ENCODE results near the gene DNAJC5G. TPM values are rescaled to one million over a fixed set of nuclear protein-coding genes. Genes with fewer than 3 reads are reported as not detected.

The DNAJC5G gene
- total RNA-seq, 4 donors from 2014 or later, result not detected

GRCh38 chr2:27247893-27248292 lies 27.3 kb upstream of the DNAJC5G start:
- peaks cover 14% of the 10 kb centered on the region for H3K36me3 ChIP-seq
- H3K27me3 ChIP-seq, result peaks cover 31% of the 10 kb centered on the region
- H3K27ac ChIP-seq, result no peak overlapping the region
- no peaks in the 10 kb centered on the region for H3K4me1 ChIP-seq
- TF ChIP-seq CTCF (IDR thresholded peaks at IDR 0.05), result no peak
- TF ChIP-seq POLR2A (IDR thresholded peaks at IDR 0.05), result no peak
- TF ChIP-seq EP300 (IDR thresholded peaks at IDR 0.05), result no peak
- no peak for TF ChIP-seq POLR2AphosphoS5 (IDR thresholded peaks at IDR 0.05)
- no peak for DNase-seq (ENCODE audit: low spot score in 2 of 2)
- no peak overlapping the region for H3K4me3 ChIP-seq
- 88% methylated on average over 4 of the region's 4 CpGs for WGBS
- no peaks in the 10 kb centered on the region for H3K9me3 ChIP-seq

GRCh38 chr2:27249159-27249890 lies 25.9 kb upstream of the DNAJC5G start:
- Histone ChIP-seq H3K27me3 (peaks cover 43% of the 10 kb centered on the region), H3K36me3 (no peaks in the 10 kb centered on the region), H3K4me1 (no peaks in the 10 kb centered on the region), H3K9me3 (no peaks in the 10 kb centered on the region), H3K27ac (no peak overlapping the region), H3K4me3 (no peak overlapping the region)
- no peak for DNase-seq (ENCODE audit: low spot score in 2 of 2)
- WGBS, result 50% methylated on average over 8 of the region's 12 CpGs
- TF ChIP-seq CTCF (IDR thresholded peaks at IDR 0.05), result no peak
- no peak for TF ChIP-seq EP300 (IDR thresholded peaks at IDR 0.05)
- TF ChIP-seq POLR2A (IDR thresholded peaks at IDR 0.05), result no peak
- no peak for TF ChIP-seq POLR2AphosphoS5 (IDR thresholded peaks at IDR 0.05)

- DNase-seq (ENCODE audit: low spot score in 2 of 2), result no peak
- no peaks in the 10 kb centered on the region for H3K36me3 ChIP-seq
- H3K4me1 ChIP-seq, result no peaks in the 10 kb centered on the region
- H3K27me3 ChIP-seq, result peaks cover 43% of the 10 kb centered on the region
- TF ChIP-seq POLR2A (IDR thresholded peaks at IDR 0.05) (no peak), CTCF (IDR thresholded peaks at IDR 0.05) (peak in 1 of 2 donors; percentile 62), POLR2AphosphoS5 (IDR thresholded peaks at IDR 0.05) (no peak)
- no peak overlapping the region for H3K4me3 ChIP-seq
- no peaks in the 10 kb centered on the region for H3K9me3 ChIP-seq
- WGBS, result 30% methylated on average over 21 of the region's 22 CpGs
- H3K27ac ChIP-seq, result no peak overlapping the region
Measured at GRCh38 chr2:27249891-27250651, 25.2 kb upstream of the DNAJC5G start.

GRCh38 chr2:27250652-27251379 lies 24.4 kb upstream of the DNAJC5G start:
- 59% methylated on average over 12 of the region's 13 CpGs for WGBS
- Histone ChIP-seq H3K4me3 (no peak overlapping the region), H3K27ac (no peak overlapping the region), H3K4me1 (no peaks in the 10 kb centered on the region), H3K27me3 (peaks cover 43% of the 10 kb centered on the region), H3K36me3 (no peaks in the 10 kb centered on the region), H3K9me3 (no peaks in the 10 kb centered on the region)
- no peak for TF ChIP-seq EP300 (IDR thresholded peaks at IDR 0.05)
- no peak for TF ChIP-seq POLR2A (IDR thresholded peaks at IDR 0.05)
- no peak for TF ChIP-seq CTCF (IDR thresholded peaks at IDR 0.05)
- TF ChIP-seq POLR2AphosphoS5 (IDR thresholded peaks at IDR 0.05), result no peak
- no peak for DNase-seq (ENCODE audit: low spot score in 2 of 2)

- Histone ChIP-seq H3K4me1 (no peaks in the 10 kb centered on the region), H3K9me3 (no peaks in the 10 kb centered on the region), H3K27ac (no peak overlapping the region), H3K27me3 (peaks cover 52% of the 10 kb centered on the region), H3K4me3 (no peak overlapping the region), H3K36me3 (no peaks in the 10 kb centered on the region)
- DNase-seq (ENCODE audit: low spot score in 2 of 2), result no peak
- TF ChIP-seq EP300 (IDR thresholded peaks at IDR 0.05) (no peak), CTCF (IDR thresholded peaks at IDR 0.05) (no peak), POLR2A (IDR thresholded peaks at IDR 0.05) (no peak), POLR2AphosphoS5 (IDR thresholded peaks at IDR 0.05) (no peak)
- 86% methylated on average over 13 of the region's 13 CpGs for WGBS
Measured at GRCh38 chr2:27251766-27252165, 23.5 kb upstream of the DNAJC5G start.
